Pancreas (tissue), 10 donors: ENCODE measurements around the gene LIG1. TPM values are rescaled to one million over a fixed set of nuclear protein-coding genes. Genes with fewer than 3 reads are reported as not detected.

Source experiments
- ATAC-seq, 4 donors: fragments of 200-7000 bp; cut with Tn5 transposase; one replicate each; pipeline versions ENCODE4 v1.8.0 to v1.9.1; 2020; ENCODE audit warnings: mild to moderate bottlenecking in 4 of 4, moderate library complexity in 4 of 4
- DNase-seq, 6 donors: peaks; one replicate each; pipeline ENCODE4 v3.0.0-alpha.2; 2020
- FAIRE-seq: peaks from 2 replicates; lab custom pipeline; 2012; peaks lifted over from hg19 to GRCh38; lab: Jason Lieb, UNC
- H3K27ac ChIP-seq, 4 donors: fragments of 200-600 bp; sonication (generic); 1 replicate in 3 of 4; 2 replicates in 1 of 4; pipeline versions ENCODE4 v1.5.0 to v1.8.0; 2020
- H3K27me3 ChIP-seq, 4 donors: fragments of 200-600 bp; one replicate each; pipeline ENCODE4 v1.8.0; 2021
- H3K36me3 ChIP-seq, 3 donors: fragments of 200-600 bp; sonication (generic) in 1 of 3; one replicate each; pipeline versions ENCODE4 v1.5.0 to v1.8.0; 2020 to 2021
- H3K4me1 ChIP-seq, 3 donors: fragments of 200-600 bp; one replicate each; pipeline ENCODE4 v1.8.0; 2021
- H3K4me3 ChIP-seq, 4 donors: fragments of 200-600 bp; sonication (generic) in 2 of 4; one replicate each; pipeline versions ENCODE4 v1.5.0 to v1.8.0; 2020 to 2021
- H3K9me3 ChIP-seq, 4 donors: fragments of 200-600 bp; one replicate each; pipeline ENCODE4 v1.8.0; 2021
- CTCF ChIP-seq, 4 donors: fragments of 200-600 bp; sonication (generic) in 3 of 4; IDR thresholded peaks; one replicate each; pipeline versions ENCODE4 v1.5.0 to v1.8.0; 2021; ENCODE audit warnings: antibody characterized with exemption in 4 of 4
- WGBS, 2 donors: extraction: QIAGEN DNeasy Blood & Tissue Kit; methylation state at CpG; one replicate each; pipeline ENCODE4 v1.1.7; 2013; 5-methylcytosine and 5-hydroxymethylcytosine counted together
- intact Hi-C, 3 donors: fragments of 100-400 bp; cut with DNase I; formaldehyde crosslinking; loops; one replicate each; pipeline versions ENCODE4 v1.11.1 to v1.14.2; 2022
- polyA plus RNA-seq, 2 donors: library from polyadenylated mRNA; stranded (reverse); fragments of 200-250 nt; gene quantifications; one replicate each; pipeline ENCODE4 v1.2.3, GENCODE V29; 2013
- total RNA-seq, 6 donors: library from RNA; stranded (reverse); fragmentation: NEBNext Ultra II Directional in 4 of 6; extraction: Animal tissue kit (Norgen Biotek cat#: 25700) in 4 of 6; gene quantifications; one replicate each; pipeline versions ENCODE4 v1.2.1 to v1.2.4, GENCODE V29; 2021 to 2023
- donor health status: healthy with polysubstance abuse.
- donor health status: DM: no; HTN: no; CAD: no; lungs with moderate emphysema.
- donor health status: DM: no; HTN: no; CAD: no.
- donor health status: control.
- donor health status: control.
- donor health status: Bipolar disorder and iron deficiency.
- donor health status: DM: yes; HTN: yes; CAD: no.
- donor health status: DM: no; HTN: no; CAD: no.
- donor health status: DM: no; HTN: no; CAD: no.
- donor health status: DM: yes; HTN: yes; CAD: no.

The LIG1 gene
- total and polyA plus RNA-seq, 8 donors, result 10.1 to 78.8 (median 21.0) TPM

- no peaks in the 10 kb centered on the region for H3K36me3 ChIP-seq
- TF ChIP-seq CTCF (IDR thresholded peaks at IDR 0.05), result no peak
- 86 to 98% methylated on average over 9 of the region's 9 CpGs for WGBS, 2 donors
- DNase-seq (no peak), ATAC-seq (no peak), FAIRE-seq (no peak)
- no peaks in the 10 kb centered on the region for H3K4me1 ChIP-seq
- H3K9me3 ChIP-seq, result no peaks in the 10 kb centered on the region
- no peaks in the 10 kb centered on the region for H3K27me3 ChIP-seq
- H3K27ac ChIP-seq, result no peak overlapping the region
- intact Hi-C loops, result no loop called here
- H3K4me3 ChIP-seq, result no peak overlapping the region
These were observed 13.2 kb upstream of the LIG1 start for GRCh38 chr19:48183356-48183755.

- TF ChIP-seq CTCF (IDR thresholded peaks at IDR 0.05), result no peak
- no peak for DNase-seq
- Histone ChIP-seq H3K27ac (no peak overlapping the region), H3K4me1 (no peaks in the 10 kb centered on the region), H3K36me3 (no peaks in the 10 kb centered on the region), H3K4me3 (no peak overlapping the region), H3K9me3 (no peaks in the 10 kb centered on the region), H3K27me3 (no peaks in the 10 kb centered on the region)
- no peak for FAIRE-seq
- intact Hi-C loops, result no loop called here
- no peak for ATAC-seq
- 94 to 98% methylated on average over 36 to 38 of the region's 38 CpGs for WGBS, 2 donors
These were observed 12.3 kb upstream of the LIG1 start for GRCh38 chr19:48182434-48182833.

- 95 to 96% methylated on average over 5 of the region's 5 CpGs for WGBS, 2 donors
- Histone ChIP-seq H3K36me3 (no peaks in the 10 kb centered on the region), H3K4me3 (no peak overlapping the region), H3K27ac (no peak overlapping the region), H3K27me3 (no peaks in the 10 kb centered on the region), H3K4me1 (no peaks in the 10 kb centered on the region), H3K9me3 (no peaks in the 10 kb centered on the region)
- TF ChIP-seq CTCF (IDR thresholded peaks at IDR 0.05), result no peak
- FAIRE-seq (no peak), ATAC-seq (no peak), DNase-seq (no peak)
- intact Hi-C loops, result no loop called here
These were observed 11.4 kb upstream of the LIG1 start for GRCh38 chr19:48181505-48181904.

GRCh38 chr19:48176226-48176625 is 6.1 kb upstream of the LIG1 start:
- no peak for DNase-seq
- no peak overlapping the region for H3K27ac ChIP-seq
- FAIRE-seq, result no peak
- intact Hi-C loops, result no loop called here
- no peaks in the 10 kb centered on the region for H3K36me3 ChIP-seq
- H3K27me3 ChIP-seq, result no peaks in the 10 kb centered on the region
- no peak for TF ChIP-seq CTCF (IDR thresholded peaks at IDR 0.05)
- no peak for ATAC-seq
- H3K4me1 ChIP-seq, result peaks cover 0 to under 1% (median 0%) of the 10 kb centered on the region in 3 donors
- no peaks in the 10 kb centered on the region for H3K9me3 ChIP-seq
- H3K4me3 ChIP-seq, result no peak overlapping the region
- WGBS, 2 donors, result 76 to 98% methylated on average over 3 of the region's 3 CpGs

- no peaks in the 10 kb centered on the region for H3K36me3 ChIP-seq
- no peak overlapping the region for H3K4me3 ChIP-seq
- DNase-seq (no peak), FAIRE-seq (no peak), ATAC-seq (no peak)
- peaks cover 0 to 4% (median 0%) of the 10 kb centered on the region in 3 donors for H3K4me1 ChIP-seq
- no peak overlapping the region for H3K27ac ChIP-seq
- TF ChIP-seq CTCF (IDR thresholded peaks at IDR 0.05), result no peak
- 94% methylated on average over 9 to 10 of the region's 10 CpGs for WGBS, 2 donors
- no peaks in the 10 kb centered on the region for H3K9me3 ChIP-seq
- intact Hi-C loops, result no loop called here
- H3K27me3 ChIP-seq, result no peaks in the 10 kb centered on the region
These were observed 5.4 kb upstream of the LIG1 start for GRCh38 chr19:48175578-48175977.
